A673 (cell line): ENCODE data around the gene TBX4. TPM values are rescaled to one million over a fixed set of nuclear protein-coding genes. Genes with fewer than 3 reads are reported as not detected.

Source experiments
- BruUV-seq: library from RNA; stranded (reverse); fragments of 400-500 nt; replicated peaks from 2 replicates; lab custom pipeline; 2021; lab: Mats Ljungman, UMichigan
- CTCF ChIA-PET: fragments of 300-600 bp; sonication (Branson Sonifier 250); formaldehyde crosslinking; loops from one replicate; lab custom pipeline; 2022; ENCODE audit warnings: antibody characterized with exemption; lab: Charles Lee
- POLR2A ChIA-PET: fragments of 300-600 bp; sonication (Branson Sonifier 250); formaldehyde crosslinking; loops from one replicate; lab custom pipeline; 2022; ENCODE audit warnings: antibody characterized with exemption; ENCODE audit not compliant: low non-redundant PET; lab: Charles Lee
- DNase-seq: peaks from one replicate; pipeline ENCODE4 v3.0.0-alpha.2; 2015; ENCODE audit warnings: low spot score
- H3K27ac ChIP-seq: fragments of 200-600 bp; sonication (generic); 2 replicates; pipeline ENCODE4 v1.5.1; 2016; ENCODE audit warnings: mixed run types, low read depth, mild to moderate bottlenecking, mixed read lengths, antibody characterized with exemption, low read length; ENCODE audit not compliant: poor library complexity, severe bottlenecking
- H3K27me3 ChIP-seq: fragments of 200-600 bp; sonication (generic); replicated peaks from 2 replicates; pipeline ENCODE4 v1.6.1; 2017; ENCODE audit warnings: mixed run types, low read depth, mild to moderate bottlenecking, mixed read lengths, antibody characterized with exemption, low read length; ENCODE audit not compliant: insufficient read depth, poor library complexity
- H3K36me3 ChIP-seq: fragments of 200-600 bp; sonication (generic); 2 replicates; pipeline ENCODE4 v1.6.1; 2016; ENCODE audit warnings: mixed run types, mild to moderate bottlenecking, mixed read lengths, antibody characterized with exemption, low read length; ENCODE audit not compliant: insufficient read depth, poor library complexity, severe bottlenecking
- H3K4me1 ChIP-seq: fragments of 200-600 bp; sonication (generic); 2 replicates; pipeline ENCODE4 v1.6.1; 2017; ENCODE audit warnings: mixed run types, mild to moderate bottlenecking, mixed read lengths, antibody characterized with exemption, low read length; ENCODE audit not compliant: insufficient read depth, poor library complexity, severe bottlenecking
- H3K4me3 ChIP-seq: fragments of 200-600 bp; sonication (generic); 2 replicates; pipeline ENCODE4 v1.5.1; 2016; ENCODE audit warnings: low read depth, mixed run types, mild to moderate bottlenecking, mixed read lengths, low read length; ENCODE audit not compliant: poor library complexity, severe bottlenecking
- H3K9me3 ChIP-seq: fragments of 200-600 bp; sonication (generic); 2 replicates; pipeline ENCODE4 v1.6.1; 2016; ENCODE audit warnings: mixed run types, low read depth, mild to moderate bottlenecking, mixed read lengths, antibody characterized with exemption, low read length; ENCODE audit not compliant: poor library complexity, severe bottlenecking
- EZH2 ChIP-seq: fragments of 200-600 bp; sonication (generic); IDR thresholded peaks from 2 replicates; pipeline ENCODE4 v1.6.1; 2017; ENCODE audit warnings: borderline replicate concordance, low read depth, mild to moderate bottlenecking, mixed read lengths, antibody characterized with exemption, low read length; ENCODE audit not compliant: poor library complexity, severe bottlenecking
- intact Hi-C: fragments of 100-400 bp; cut with micrococcal nuclease; formaldehyde crosslinking; loops from one replicate; pipeline ENCODE4 v1.10.0; 2022; ENCODE audit not compliant: unreplicated experiment
- total RNA-seq: library from RNA; stranded (reverse); gene quantifications from 2 replicates; pipeline ENCODE4 v1.2.3, GENCODE V29; 2021
- TF ChIP-seq, protein P1 (sequence below): fragments of 300-800, 200-600 bp; sonication (generic); conservative IDR thresholded peaks from 2 replicates; pipeline ENCODE4 v1.5.1; 2017; ENCODE audit warnings: low read depth, mild to moderate bottlenecking, antibody characterized with exemption, low read length, moderate library complexity, mixed read lengths

The TBX4 gene
- total RNA-seq, 1 experiment from 2014 or later = not detected

- POLR2A ChIA-PET = no interaction called here
- H3K4me3 ChIP-seq = no peak overlapping the region
- no TSS peak for BruUV-seq
- peaks cover 23% of the 10 kb centered on the region for H3K4me1 ChIP-seq
- CTCF ChIA-PET = interaction anchor here (0.8 kb wide), 1 partner anchor 686 kb away, joined by 12 read pairs; no protein-coding TSS in a partner anchor
- H3K9me3 ChIP-seq = no peaks in the 10 kb centered on the region
- TF ChIP-seq EZH2 = no peak
- TF ChIP-seq, protein P1, sequence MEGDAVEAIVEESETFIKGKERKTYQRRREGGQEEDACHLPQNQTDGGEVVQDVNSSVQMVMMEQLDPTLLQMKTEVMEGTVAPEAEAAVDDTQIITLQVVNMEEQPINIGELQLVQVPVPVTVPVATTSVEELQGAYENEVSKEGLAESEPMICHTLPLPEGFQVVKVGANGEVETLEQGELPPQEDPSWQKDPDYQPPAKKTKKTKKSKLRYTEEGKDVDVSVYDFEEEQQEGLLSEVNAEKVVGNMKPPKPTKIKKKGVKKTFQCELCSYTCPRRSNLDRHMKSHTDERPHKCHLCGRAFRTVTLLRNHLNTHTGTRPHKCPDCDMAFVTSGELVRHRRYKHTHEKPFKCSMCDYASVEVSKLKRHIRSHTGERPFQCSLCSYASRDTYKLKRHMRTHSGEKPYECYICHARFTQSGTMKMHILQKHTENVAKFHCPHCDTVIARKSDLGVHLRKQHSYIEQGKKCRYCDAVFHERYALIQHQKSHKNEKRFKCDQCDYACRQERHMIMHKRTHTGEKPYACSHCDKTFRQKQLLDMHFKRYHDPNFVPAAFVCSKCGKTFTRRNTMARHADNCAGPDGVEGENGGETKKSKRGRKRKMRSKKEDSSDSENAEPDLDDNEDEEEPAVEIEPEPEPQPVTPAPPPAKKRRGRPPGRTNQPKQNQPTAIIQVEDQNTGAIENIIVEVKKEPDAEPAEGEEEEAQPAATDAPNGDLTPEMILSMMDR = no peak
- no peak for DNase-seq
- H3K27ac ChIP-seq = no peak overlapping the region
- H3K27me3 ChIP-seq = peaks cover 77% of the 10 kb centered on the region
- intact Hi-C loops = no loop called here
- no peaks in the 10 kb centered on the region for H3K36me3 ChIP-seq
These were observed 45.7 kb upstream of the TBX4 start for GRCh38 chr17:61406537-61406845.

- Histone ChIP-seq H3K27me3 (peaks cover 69% of the 10 kb centered on the region), H3K36me3 (no peaks in the 10 kb centered on the region), H3K27ac (no peak overlapping the region), H3K4me1 (peaks cover 29% of the 10 kb centered on the region), H3K4me3 (no peak overlapping the region), H3K9me3 (no peaks in the 10 kb centered on the region)
- no peak for DNase-seq
- CTCF ChIA-PET = interaction anchor here (0.6 kb wide), 1 partner anchor 686 kb away, joined by 3 read pairs; no protein-coding TSS in a partner anchor
- POLR2A ChIA-PET = no interaction called here
- BruUV-seq = no TSS peak
- no peak for TF ChIP-seq EZH2
- TF ChIP-seq, protein P1 = no peak
- intact Hi-C loops = no loop called here
These were observed 45.0 kb upstream of the TBX4 start for GRCh38 chr17:61406971-61407911.

DNA sequence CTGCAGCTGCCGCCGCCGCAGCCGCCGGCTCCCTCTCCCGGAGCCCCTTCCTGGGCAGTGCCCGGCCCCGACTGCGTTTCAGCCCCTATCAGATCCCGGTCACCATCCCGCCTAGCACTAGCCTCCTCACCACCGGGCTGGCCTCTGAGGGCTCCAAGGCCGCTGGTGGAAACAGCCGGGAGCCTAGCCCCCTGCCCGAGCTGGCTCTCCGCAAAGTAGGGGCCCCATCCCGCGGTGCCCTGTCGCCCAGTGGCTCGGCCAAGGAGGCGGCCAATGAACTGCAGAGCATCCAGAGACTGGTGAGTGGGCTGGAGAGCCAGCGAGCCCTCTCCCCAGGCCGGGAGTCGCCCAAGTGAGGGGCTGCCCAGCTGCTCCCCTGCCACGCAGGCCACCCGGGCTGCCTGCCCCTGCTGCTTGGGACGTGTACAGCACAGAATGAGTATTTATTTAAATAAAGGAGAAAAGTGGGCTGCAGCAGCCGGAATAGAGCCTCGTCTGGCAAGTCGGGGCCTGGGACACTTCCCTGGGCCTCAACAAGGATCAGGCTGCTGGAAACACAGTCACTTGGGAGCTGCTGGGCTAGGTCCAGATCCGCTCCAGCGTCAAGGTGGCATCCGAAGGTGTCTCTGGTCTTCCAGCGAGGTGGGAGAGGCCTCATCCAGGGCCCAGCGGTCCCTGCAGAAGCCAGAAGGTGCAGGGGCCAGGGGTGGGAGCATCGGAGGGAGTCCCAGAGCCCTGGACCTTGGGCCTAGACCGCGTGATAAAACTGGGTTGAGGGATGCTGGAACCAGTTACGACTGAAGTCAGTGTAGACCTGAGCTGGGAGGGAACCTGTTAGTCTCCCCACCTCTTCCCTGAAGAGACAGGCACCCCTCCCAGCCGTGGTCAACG, 43.8 kb upstream of the TBX4 start:
- H3K27ac ChIP-seq = no peak overlapping the region
- TF ChIP-seq, protein P1 = no peak
- TF ChIP-seq EZH2 = no peak
- peaks cover 28% of the 10 kb centered on the region for H3K4me1 ChIP-seq
- intact Hi-C loops = no loop called here
- no peak for DNase-seq
- ChIA-PET CTCF (no interaction called here), POLR2A (no interaction called here)
- no peaks in the 10 kb centered on the region for H3K36me3 ChIP-seq
- no peak overlapping the region for H3K4me3 ChIP-seq
- no peaks in the 10 kb centered on the region for H3K9me3 ChIP-seq
- no TSS peak for BruUV-seq
- H3K27me3 ChIP-seq = peaks cover 58% of the 10 kb centered on the region
